A673 (cell line): ENCODE measurements around the gene MANSC4.

ENCODE experiments used
- CTCF ChIP-seq: fragments of 300-800, 200-600 bp; sonication (generic); conservative IDR thresholded peaks from 2 replicates; pipeline ENCODE4 v1.5.1; 2017; ENCODE audit warnings: low read depth, mild to moderate bottlenecking, antibody characterized with exemption, low read length, moderate library complexity, mixed read lengths
- EZH2 ChIP-seq: fragments of 200-600 bp; sonication (generic); IDR thresholded peaks from 2 replicates; pipeline ENCODE4 v1.6.1; 2017; ENCODE audit warnings: borderline replicate concordance, low read depth, mild to moderate bottlenecking, mixed read lengths, antibody characterized with exemption, low read length; ENCODE audit not compliant: poor library complexity, severe bottlenecking

GRCh38 chr12:27779920-27780611 is at the start of gene MANSC4, which contains the start of gene KLHL42:
- no peak for TF ChIP-seq CTCF
- no peak for TF ChIP-seq EZH2
